ENCODE results near the gene DYNC2I2.

The DYNC2I2 gene

DNA sequence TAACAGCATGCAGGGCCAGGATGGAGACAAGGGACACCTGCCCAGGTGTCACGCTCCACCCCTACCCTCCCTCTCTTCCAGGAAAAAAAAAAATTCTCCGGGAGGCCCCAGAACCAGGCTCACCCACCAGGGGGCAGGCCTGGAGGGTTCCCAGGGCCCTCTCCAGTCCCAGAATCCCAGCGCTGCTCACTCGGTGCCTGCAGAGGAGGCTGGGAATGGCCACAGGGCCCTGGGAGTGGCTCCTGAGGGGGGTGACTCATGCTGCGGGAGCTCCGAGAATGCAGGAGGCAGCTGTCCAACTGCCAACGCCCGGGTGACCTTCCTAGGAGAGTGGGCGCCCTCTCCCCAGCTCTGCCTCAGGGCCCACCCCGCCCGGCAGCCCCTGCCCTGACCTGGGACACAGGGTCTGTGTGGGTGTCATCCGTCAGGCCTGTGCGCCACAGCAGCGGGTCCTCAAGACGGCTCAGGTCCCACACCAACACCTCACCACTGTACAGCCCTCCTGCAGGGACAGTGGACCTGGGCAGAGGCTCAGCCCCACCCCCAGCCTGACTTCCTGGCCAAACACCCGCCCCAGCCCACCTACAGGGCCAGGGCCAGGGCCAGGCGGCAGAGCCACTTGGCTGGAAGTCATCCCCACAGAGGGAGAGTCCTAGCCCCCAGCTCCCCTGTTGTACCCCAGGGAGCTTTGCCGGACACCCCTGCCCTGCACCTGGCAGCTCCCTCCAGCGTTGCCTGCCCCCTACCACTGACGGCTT, 21.2 kb downstream of the DYNC2I2 start:
- Histone ChIP-seq H3F3A (ENCODE audit: insufficient read depth, low read length) (no peaks in the 10 kb centered on the region), H3K27me3 (replicated peaks; ENCODE audit: insufficient read depth, low read length) (no peaks in the 10 kb centered on the region), H3K36me3 (replicated peaks; ENCODE audit: insufficient read depth, low read length) (peaks cover 7% of the 10 kb centered on the region; the same call in 1 of the 2 replicates), H3K79me2 (ENCODE audit: low read length) (no peaks in the 10 kb centered on the region), H3K4me2 (ENCODE audit: low read depth, low read length) (no peak overlapping the region), H3K9me3 (replicated peaks; ENCODE audit: insufficient read depth, low read length) (no peaks in the 10 kb centered on the region), H3K4me1 (ENCODE audit: low read length) (no peaks in the 10 kb centered on the region), H3K9ac (ENCODE audit: low read length) (no peak overlapping the region), H4K20me1 (ENCODE audit: insufficient read depth, low read length) (no peaks in the 10 kb centered on the region), H3K27ac (ENCODE audit: low read length) (no peak overlapping the region), H3K4me3 (ENCODE audit: low read length) (no peak overlapping the region), H3K9me2 (replicated peaks; ENCODE audit: insufficient read depth, low read length) (no peaks in the 10 kb centered on the region), H2AFZ (ENCODE audit: low read length) (no peak overlapping the region)
- no peak for DNase-seq
- TF ChIP-seq EZH2 (optimal IDR thresholded peaks at IDR 0.05; ENCODE audit: low read depth, low read length) (no peak), EZH2phosphoT487 (IDR thresholded peaks at IDR 0.05; ENCODE audit: low read length) (no peak)
- TF ChIP-seq, protein P1, sequence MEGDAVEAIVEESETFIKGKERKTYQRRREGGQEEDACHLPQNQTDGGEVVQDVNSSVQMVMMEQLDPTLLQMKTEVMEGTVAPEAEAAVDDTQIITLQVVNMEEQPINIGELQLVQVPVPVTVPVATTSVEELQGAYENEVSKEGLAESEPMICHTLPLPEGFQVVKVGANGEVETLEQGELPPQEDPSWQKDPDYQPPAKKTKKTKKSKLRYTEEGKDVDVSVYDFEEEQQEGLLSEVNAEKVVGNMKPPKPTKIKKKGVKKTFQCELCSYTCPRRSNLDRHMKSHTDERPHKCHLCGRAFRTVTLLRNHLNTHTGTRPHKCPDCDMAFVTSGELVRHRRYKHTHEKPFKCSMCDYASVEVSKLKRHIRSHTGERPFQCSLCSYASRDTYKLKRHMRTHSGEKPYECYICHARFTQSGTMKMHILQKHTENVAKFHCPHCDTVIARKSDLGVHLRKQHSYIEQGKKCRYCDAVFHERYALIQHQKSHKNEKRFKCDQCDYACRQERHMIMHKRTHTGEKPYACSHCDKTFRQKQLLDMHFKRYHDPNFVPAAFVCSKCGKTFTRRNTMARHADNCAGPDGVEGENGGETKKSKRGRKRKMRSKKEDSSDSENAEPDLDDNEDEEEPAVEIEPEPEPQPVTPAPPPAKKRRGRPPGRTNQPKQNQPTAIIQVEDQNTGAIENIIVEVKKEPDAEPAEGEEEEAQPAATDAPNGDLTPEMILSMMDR (IDR thresholded peaks at IDR 0.05; ENCODE audit: low read length): no peak

DNA sequence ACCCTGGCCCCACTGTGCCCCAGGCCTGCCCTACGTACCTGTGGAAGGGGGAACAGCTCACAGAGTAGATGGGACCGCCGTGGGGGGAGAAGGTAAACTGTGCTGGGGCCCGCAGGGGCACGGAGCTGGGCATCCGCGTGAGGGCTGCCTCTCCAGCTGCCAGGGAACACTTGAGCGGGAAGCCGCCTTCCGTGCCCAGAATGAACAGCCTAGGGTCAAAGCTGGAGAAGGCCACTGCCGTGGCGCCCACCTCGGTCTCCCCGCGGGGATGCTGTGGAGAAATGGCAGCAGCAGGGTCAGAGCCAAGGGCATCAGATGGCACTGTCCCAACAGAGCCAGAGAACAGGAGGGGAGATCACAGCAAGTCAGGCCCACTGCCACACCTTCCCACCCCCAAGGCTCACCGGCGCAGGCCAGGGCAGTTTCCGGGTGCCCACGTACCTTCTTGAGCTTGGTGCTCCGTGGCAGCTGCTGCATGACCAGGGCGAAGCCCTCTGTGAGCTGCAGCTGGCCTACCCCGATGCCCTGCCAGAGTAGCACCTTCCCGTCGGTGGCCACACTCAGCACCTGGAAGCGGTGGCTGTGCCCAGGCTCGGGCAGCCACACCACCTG, 21.9 kb downstream of the DYNC2I2 start:
- H3K27me3 ChIP-seq (replicated peaks; ENCODE audit: insufficient read depth, low read length): no peaks in the 10 kb centered on the region

DNA sequence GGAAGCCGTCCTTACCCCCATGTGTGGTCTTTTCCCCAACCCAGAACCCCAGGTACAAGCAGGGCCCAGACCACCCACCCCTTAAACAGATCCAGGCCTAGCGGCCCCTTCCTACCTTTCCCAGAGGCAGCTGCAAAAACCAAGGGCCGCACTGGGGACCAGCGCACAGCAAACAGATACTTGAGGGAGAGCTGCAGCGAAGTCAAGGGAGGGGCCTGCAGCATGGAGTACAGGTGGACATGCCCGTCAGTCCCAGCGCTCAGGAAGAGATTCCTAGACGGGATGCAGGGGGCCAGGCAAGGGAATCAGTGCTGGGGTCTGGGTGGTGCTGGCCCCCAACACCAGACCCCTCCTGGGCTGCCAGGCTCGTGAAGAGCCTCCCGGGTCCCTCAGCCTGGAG, 22.5 kb downstream of the DYNC2I2 start:
- Histone ChIP-seq H3K27ac (ENCODE audit: low read length) (no peak overlapping the region), H3K36me3 (replicated peaks; ENCODE audit: insufficient read depth, low read length) (peaks cover 7% of the 10 kb centered on the region; the same call in 1 of the 2 replicates), H3K4me2 (ENCODE audit: low read depth, low read length) (no peak overlapping the region)

More for the DNA sequence above, 21.9 kb downstream of the DYNC2I2 start:
- no peak overlapping the region for H3K4me3 ChIP-seq (ENCODE audit: low read length)
- H2AFZ ChIP-seq (ENCODE audit: low read length): no peak overlapping the region
- H3K27ac ChIP-seq (ENCODE audit: low read length): no peak overlapping the region
- H3K36me3 ChIP-seq (replicated peaks; ENCODE audit: insufficient read depth, low read length): peaks cover 7% of the 10 kb centered on the region; the same call in 1 of the 2 replicates
- no peak for TF ChIP-seq EZH2phosphoT487 (IDR thresholded peaks at IDR 0.05; ENCODE audit: low read length)
- no peak for TF ChIP-seq EZH2 (optimal IDR thresholded peaks at IDR 0.05; ENCODE audit: low read depth, low read length)
- TF ChIP-seq, protein P1 (IDR thresholded peaks at IDR 0.05; ENCODE audit: low read length): no peak
- no peaks in the 10 kb centered on the region for H3F3A ChIP-seq (ENCODE audit: insufficient read depth, low read length)
- H3K79me2 ChIP-seq (ENCODE audit: low read length): no peaks in the 10 kb centered on the region
- no peak overlapping the region for H3K4me2 ChIP-seq (ENCODE audit: low read depth, low read length)
- no peak for DNase-seq
- H4K20me1 ChIP-seq (ENCODE audit: insufficient read depth, low read length): no peaks in the 10 kb centered on the region
- H3K9ac ChIP-seq (ENCODE audit: low read length): no peak overlapping the region
- no peaks in the 10 kb centered on the region for H3K4me1 ChIP-seq (ENCODE audit: low read length)
- no peaks in the 10 kb centered on the region for H3K9me3 ChIP-seq (replicated peaks; ENCODE audit: insufficient read depth, low read length)
- H3K9me2 ChIP-seq (replicated peaks; ENCODE audit: insufficient read depth, low read length): no peaks in the 10 kb centered on the region

More for the DNA sequence above, 22.5 kb downstream of the DYNC2I2 start:
- TF ChIP-seq EZH2phosphoT487 (IDR thresholded peaks at IDR 0.05; ENCODE audit: low read length): no peak
- no peak for TF ChIP-seq EZH2 (optimal IDR thresholded peaks at IDR 0.05; ENCODE audit: low read depth, low read length)
- TF ChIP-seq, protein P1 (IDR thresholded peaks at IDR 0.05; ENCODE audit: low read length): no peak
- Histone ChIP-seq H3K4me1 (ENCODE audit: low read length) (no peaks in the 10 kb centered on the region), H2AFZ (ENCODE audit: low read length) (no peak overlapping the region), H3K9ac (ENCODE audit: low read length) (no peak overlapping the region), H4K20me1 (ENCODE audit: insufficient read depth, low read length) (no peaks in the 10 kb centered on the region), H3K9me3 (replicated peaks; ENCODE audit: insufficient read depth, low read length) (no peaks in the 10 kb centered on the region), H3K9me2 (replicated peaks; ENCODE audit: insufficient read depth, low read length) (no peaks in the 10 kb centered on the region), H3K4me3 (ENCODE audit: low read length) (no peak overlapping the region), H3K79me2 (ENCODE audit: low read length) (no peaks in the 10 kb centered on the region), H3K27me3 (replicated peaks; ENCODE audit: insufficient read depth, low read length) (no peaks in the 10 kb centered on the region), H3F3A (ENCODE audit: insufficient read depth, low read length) (no peaks in the 10 kb centered on the region)
- no peak for DNase-seq

All from MM.1S (cell line).